H54 (cell line): ENCODE data around the gene TMPRSS11D.
A peak's percentile ranks its signal among the peaks of the same experiment; 100 is the strongest.

Source experiments
- DNase-seq: peaks from one replicate; pipeline ENCODE4 v3.0.0; 2011; ENCODE audit warnings: low spot score, mixed read lengths; ENCODE audit not compliant: insufficient read length
- FAIRE-seq: peaks from 3 replicates; lab custom pipeline; 2011; peaks lifted over from hg19 to GRCh38; lab: Jason Lieb, UNC
- POLR2A ChIP-seq: IDR thresholded peaks from 2 replicates; pipeline ENCODE4 v1.6.1; 2011; ENCODE audit warnings: low read depth, mild to moderate bottlenecking, low read length

Gene TMPRSS11D

DNA sequence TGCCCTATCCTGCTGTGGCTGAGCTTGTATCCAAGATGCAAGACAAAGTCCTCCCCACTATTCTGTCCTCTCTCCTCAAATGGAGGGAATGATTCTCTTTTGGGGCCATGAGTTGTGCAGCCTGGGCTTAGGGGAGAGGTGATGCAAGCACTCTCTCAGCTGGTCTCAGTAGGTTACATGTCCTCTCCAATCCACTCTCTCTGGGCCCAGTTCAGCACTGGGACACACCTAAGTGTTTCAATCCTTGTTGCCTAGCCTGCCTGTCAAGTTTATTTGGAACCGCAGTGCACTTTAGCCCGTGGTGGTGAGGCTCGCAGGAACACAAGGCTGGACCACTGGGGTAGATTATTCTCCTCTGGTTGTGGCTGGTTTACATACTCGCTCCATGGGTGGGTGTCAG, 23.8 kb upstream of the TMPRSS11D start:
- DNase-seq = no peak
- no peak for TF ChIP-seq POLR2A
- no peak for FAIRE-seq

DNA sequence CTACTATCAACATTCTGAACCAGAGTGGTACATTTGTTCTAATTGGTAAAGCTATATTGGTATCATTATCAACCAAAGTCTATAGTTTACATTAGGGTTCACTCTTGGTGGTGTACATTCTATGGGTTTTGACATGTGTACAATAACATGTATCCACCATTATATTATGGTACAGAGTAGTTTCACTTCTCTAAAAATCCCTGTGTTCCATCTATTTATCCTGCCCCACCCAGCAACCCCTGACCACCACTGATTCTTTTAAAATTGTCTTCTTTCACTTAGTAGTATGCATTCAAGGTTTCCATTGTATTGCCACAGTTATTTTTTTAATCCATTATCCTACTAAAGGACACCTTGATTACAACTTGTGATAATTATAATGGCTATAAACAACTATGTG, 15.3 kb upstream of the TMPRSS11D start:
- TF ChIP-seq POLR2A = no peak
- DNase-seq (no peak), FAIRE-seq (no peak)

DNA sequence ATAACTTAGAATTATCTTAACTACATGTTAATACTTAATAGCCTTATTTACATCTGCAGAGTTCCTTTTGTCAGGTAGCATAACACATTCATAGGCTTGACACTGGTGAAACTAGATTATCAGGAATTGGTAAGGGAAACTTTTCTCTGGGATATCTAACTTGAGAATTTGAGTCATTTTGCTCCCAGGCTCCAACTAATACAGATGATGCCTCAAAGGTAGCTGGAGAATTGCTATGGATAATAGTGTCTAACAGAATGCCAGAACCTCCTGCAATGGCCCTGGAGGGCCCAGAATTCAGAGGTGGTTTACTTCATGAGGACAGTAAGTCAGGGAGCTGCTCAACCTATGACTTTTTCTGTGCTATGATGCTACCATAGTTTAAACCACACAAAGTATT, 13.9 kb upstream of the TMPRSS11D start:
- no peak for DNase-seq
- no peak for TF ChIP-seq POLR2A
- FAIRE-seq = no peak

DNA sequence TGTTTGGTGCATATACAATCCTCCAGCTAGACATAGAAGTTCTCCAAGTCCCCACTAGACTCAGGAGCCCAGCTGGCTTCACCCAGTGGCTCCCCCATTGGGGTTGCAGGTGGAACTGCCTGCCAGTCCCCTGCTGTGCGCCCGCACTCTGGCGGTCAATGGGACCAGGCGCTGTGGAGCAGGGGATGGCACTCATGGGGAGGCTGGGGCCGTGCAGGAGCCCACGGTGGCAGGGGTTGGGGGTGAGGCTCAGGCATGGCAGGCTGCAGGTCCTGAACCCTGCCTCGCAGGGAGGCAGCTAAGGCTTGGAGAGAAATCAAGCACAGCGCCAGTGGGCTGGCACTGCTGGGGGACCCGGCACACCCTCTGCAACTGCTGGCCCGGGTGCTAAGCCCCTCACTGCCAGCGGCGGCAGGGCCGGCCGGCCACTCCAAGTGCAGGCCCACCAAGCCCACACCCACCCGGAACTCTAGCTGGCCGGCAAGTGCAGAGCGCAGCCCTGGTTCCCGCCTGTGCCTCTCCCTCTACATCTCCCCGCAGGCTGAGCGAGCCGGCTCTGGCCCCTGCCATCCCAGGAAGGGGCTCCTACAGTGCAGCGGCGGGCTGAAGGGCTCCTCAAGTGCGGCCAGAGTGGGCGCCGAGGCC, 12.7 kb upstream of the TMPRSS11D start:
- TF ChIP-seq POLR2A = no peak
- FAIRE-seq (no peak), DNase-seq (no peak)

- no peak for TF ChIP-seq POLR2A
- FAIRE-seq = no peak
- DNase-seq = no peak
Measured at GRCh38 chr4:67894659-67895058, 10.9 kb upstream of the TMPRSS11D start.

- DNase-seq = no peak
- FAIRE-seq = no peak
- no peak for TF ChIP-seq POLR2A
Measured at GRCh38 chr4:67892905-67893304, 9.1 kb upstream of the TMPRSS11D start.

DNA sequence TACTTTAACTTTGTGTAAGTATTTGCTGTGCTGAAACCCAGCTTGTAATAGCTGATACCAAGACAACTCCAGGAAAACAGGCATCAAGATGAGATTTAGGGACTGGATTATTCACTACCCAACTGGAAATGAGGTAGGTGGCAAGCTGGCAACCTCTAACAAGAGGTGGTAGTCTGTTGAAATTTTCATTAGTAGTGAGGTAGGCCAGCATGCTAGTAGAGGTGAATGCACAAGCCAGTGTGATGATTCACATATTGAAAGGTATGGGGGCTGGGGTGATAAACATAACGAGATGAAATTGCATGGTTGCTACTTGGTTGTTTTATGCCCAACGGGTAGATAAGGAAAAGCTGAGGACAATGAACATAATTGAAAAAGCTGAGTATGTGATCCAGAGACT, 8.5 kb upstream of the TMPRSS11D start:
- no peak for DNase-seq
- no peak for TF ChIP-seq POLR2A
- FAIRE-seq = no peak

GRCh38 chr4:67891645-67892044, 7.8 kb upstream of the TMPRSS11D start:
- no peak for TF ChIP-seq POLR2A
- FAIRE-seq (no peak), DNase-seq (no peak)

DNA sequence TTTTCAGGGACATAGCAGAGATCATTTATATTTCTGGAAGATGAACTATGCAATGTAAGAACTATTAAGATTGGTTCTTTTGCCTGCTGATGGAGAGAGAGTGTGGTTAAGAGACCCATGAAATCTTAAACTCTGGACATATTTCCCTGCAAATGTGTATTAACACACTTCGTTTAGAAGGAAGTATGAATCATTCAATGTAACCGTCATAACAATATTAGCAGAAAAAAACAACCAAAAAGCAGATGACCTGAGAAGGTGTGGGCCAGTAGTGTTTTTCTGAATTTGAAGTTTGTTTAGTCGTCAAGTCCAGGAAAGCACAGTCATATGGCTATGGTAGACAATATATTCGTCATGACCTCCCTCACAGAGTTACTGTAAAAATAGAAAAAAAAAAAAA, 2.5 kb upstream of the TMPRSS11D start:
- no peak for TF ChIP-seq POLR2A
- FAIRE-seq (no peak), DNase-seq (no peak)

- no peak for TF ChIP-seq POLR2A
- FAIRE-seq = peak; percentile 48
- no peak for DNase-seq
Measured at GRCh38 chr4:67885762-67886161, 2.0 kb upstream of the TMPRSS11D start.

DNA sequence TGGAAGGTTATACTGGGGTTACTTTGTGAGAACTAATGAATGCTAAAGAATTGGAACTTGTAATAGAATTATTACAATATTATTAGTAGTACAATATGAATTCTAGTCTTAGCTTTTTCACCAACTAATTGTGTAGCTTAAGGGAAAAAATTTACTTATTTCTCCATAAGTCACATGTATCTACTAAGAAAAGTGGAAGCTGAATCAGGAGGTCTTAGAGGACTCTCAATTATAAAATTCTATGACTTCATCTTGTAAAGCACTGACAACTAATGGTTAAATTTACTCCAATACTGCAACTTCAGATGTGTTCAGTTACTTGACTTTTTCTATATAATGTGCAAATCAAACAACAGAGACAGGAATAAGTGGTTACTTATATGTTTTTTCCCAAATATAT, 899 bp upstream of the TMPRSS11D start:
- DNase-seq = no peak
- no peak for TF ChIP-seq POLR2A
- no peak for FAIRE-seq

GRCh38 chr4:67883458-67883857, 344 bp downstream of the TMPRSS11D start:
- DNase-seq (no peak), FAIRE-seq (no peak)
- no peak for TF ChIP-seq POLR2A

- FAIRE-seq (no peak), DNase-seq (no peak)
- no peak for TF ChIP-seq POLR2A
Measured at GRCh38 chr4:67880866-67881610, 2.8 kb downstream of the TMPRSS11D start.

DNA sequence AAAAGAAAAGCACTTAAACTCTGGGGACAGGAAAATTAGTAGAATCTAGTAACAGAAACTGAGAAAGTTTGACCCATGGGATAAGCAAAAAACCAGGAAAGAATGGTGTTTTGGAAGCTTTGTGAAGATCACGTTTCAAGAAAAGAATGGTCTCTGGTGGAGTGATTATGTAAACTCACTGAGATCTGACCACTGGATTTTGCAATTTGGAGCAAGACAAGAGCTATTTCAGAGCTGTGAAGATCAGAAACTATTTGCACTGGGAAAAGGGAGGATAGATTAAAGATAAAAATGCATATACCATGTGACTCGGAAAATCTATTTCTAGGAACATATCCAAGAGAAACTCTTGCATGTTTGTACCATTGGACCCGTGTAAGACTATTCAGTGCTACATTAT, 4.3 kb downstream of the TMPRSS11D start:
- FAIRE-seq (no peak), DNase-seq (no peak)
- TF ChIP-seq POLR2A = no peak

DNA sequence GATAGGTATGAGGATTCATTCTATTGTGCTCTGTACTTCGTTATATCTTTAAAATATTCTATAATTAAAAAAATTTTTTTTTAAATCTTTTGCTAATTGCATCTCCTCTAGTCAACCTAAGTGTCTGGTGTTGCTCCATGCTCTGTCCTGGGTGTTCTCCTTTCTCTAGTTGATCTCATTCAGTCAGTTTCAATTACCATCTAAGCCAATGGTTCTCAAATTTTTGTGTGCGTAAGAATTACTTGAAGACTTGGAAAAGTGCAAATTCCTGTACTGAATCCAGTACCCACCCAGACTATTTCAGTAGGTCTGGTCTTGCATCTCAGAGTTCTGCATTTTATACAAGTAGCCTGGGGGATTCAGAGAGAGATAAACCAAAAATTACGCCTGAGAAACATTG, 6.7 kb downstream of the TMPRSS11D start:
- no peak for TF ChIP-seq POLR2A
- no peak for DNase-seq
- no peak for FAIRE-seq
